Testis (tissue), 3 donors: ENCODE measurements around the gene FOXG1. TPM values are rescaled to one million over a fixed set of nuclear protein-coding genes. Genes with fewer than 3 reads are reported as not detected.

Experiments
- DNase-seq: peaks from one replicate; pipeline ENCODE4 v3.0.0-alpha.2; 2019
- H3K27ac ChIP-seq, 2 donors: fragments of 200-600 bp; sonication (generic); one replicate each; pipeline ENCODE4 v1.5.1; 2019
- H3K27me3 ChIP-seq: fragments of 200-600 bp; sonication (generic); one replicate; pipeline ENCODE4 v1.5.1; 2019
- H3K36me3 ChIP-seq: fragments of 200-600 bp; sonication (generic); one replicate; pipeline ENCODE4 v1.5.1; 2017; ENCODE audit warnings: low read depth; ENCODE audit errors: missing control alignments
- H3K4me1 ChIP-seq: fragments of 200-600 bp; sonication (generic); one replicate; pipeline ENCODE4 v1.5.1; 2019
- H3K4me3 ChIP-seq, 2 donors: fragments of 200-600 bp; sonication (generic); one replicate each; pipeline ENCODE4 v1.5.1; 2017 to 2019
- H3K9me3 ChIP-seq: fragments of 200-600 bp; sonication (generic); one replicate; pipeline ENCODE4 v1.5.1; 2017
- POLR2A ChIP-seq: fragments of 450-650 bp; IDR thresholded peaks from one replicate; pipeline ENCODE4 v1.6.1; 2017; ENCODE audit warnings: antibody characterized with exemption, mild to moderate bottlenecking, moderate library complexity
- WGBS, 2 donors: methylation state at CpG; one replicate each; pipeline ENCODE4 v1.1.5; 2018; 5-methylcytosine and 5-hydroxymethylcytosine counted together
- intact Hi-C: fragments of 100-400 bp; cut with DNase I; formaldehyde crosslinking; loops from one replicate; pipeline ENCODE4 v1.15.1; 2023; ENCODE audit warnings: low total_unique reads
- polyA plus RNA-seq: library from polyadenylated mRNA; stranded (reverse); fragments of 350-450 nt; fragmentation: Illumina TruSeq; extraction: RNeasy Lipid Tissue Mini Kit (QIAGEN cat#74804); gene quantifications from one replicate; pipeline ENCODE4 v1.2.3, GENCODE V29; 2014; ENCODE audit warnings: low read depth, low replicate concordance; ENCODE audit not compliant: insufficient read depth
- total RNA-seq, 2 donors: library from RNA; depleted of rRNA; stranded (reverse); fragments of >200 nt; gene quantifications; one replicate each; pipeline ENCODE4 v1.2.3, GENCODE V29; 2016
- TF ChIP-seq, protein P1 (sequence below), 3 experiments: fragments of 450-650 bp in 2 of 3; fragments of 200-600 bp in 1 of 3; sonication (generic) in 1 of 3; IDR thresholded peaks; one replicate each; pipeline ENCODE4 v1.5.1; 2016 to 2019; ENCODE audit warnings: antibody characterized with exemption in 3 of 3, mild to moderate bottlenecking in 2 of 3, moderate library complexity in 1 of 3

The FOXG1 gene
- total and polyA plus RNA-seq, 3 donors from 2014 or later, result 4.5 to 9.0 (median 5.5) TPM

DNA sequence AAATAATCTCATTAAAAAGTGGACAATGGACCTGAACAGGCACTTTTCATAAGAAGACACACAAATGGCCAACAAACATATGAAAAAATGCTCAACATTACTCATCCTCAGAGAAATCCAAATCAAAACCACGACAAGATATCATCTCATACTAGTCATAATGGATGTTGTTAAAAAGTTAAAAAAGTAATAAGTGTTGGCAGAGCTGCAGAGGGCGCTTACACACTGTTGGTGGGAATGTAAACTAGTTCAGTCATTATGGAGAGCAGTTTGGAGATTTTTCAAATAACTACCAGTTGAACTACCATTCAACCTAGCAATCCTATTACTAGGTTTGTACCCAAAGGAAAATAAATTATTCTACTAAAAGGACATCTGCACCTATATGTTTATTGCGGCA is 47.2 kb downstream of the FOXG1 start:
- Histone ChIP-seq H3K9me3 (no peaks in the 10 kb centered on the region), H3K27me3 (no peaks in the 10 kb centered on the region), H3K27ac (no peak overlapping the region), H3K4me1 (no peaks in the 10 kb centered on the region), H3K36me3 (no peaks in the 10 kb centered on the region), H3K4me3 (no peak overlapping the region)
- no peak for DNase-seq
- intact Hi-C loops, result no loop called here
- no peak for TF ChIP-seq POLR2A
- TF ChIP-seq, protein P1, sequence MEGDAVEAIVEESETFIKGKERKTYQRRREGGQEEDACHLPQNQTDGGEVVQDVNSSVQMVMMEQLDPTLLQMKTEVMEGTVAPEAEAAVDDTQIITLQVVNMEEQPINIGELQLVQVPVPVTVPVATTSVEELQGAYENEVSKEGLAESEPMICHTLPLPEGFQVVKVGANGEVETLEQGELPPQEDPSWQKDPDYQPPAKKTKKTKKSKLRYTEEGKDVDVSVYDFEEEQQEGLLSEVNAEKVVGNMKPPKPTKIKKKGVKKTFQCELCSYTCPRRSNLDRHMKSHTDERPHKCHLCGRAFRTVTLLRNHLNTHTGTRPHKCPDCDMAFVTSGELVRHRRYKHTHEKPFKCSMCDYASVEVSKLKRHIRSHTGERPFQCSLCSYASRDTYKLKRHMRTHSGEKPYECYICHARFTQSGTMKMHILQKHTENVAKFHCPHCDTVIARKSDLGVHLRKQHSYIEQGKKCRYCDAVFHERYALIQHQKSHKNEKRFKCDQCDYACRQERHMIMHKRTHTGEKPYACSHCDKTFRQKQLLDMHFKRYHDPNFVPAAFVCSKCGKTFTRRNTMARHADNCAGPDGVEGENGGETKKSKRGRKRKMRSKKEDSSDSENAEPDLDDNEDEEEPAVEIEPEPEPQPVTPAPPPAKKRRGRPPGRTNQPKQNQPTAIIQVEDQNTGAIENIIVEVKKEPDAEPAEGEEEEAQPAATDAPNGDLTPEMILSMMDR (IDR thresholded peaks at IDR 0.05), result no peak
- WGBS, 2 donors, result 87 to 93% methylated on average over 3 of the region's 3 CpGs
